Stimulated activated CD4-positive, alpha-beta T cell treated with anti-CD3 and anti-CD28 coated beads, Interleukin-4, amount 100 ng/mL, for 24 hours (primary cell): ENCODE measurements around the gene SDK1.

Experiments
- DNase-seq: peaks from one replicate; pipeline ENCODE4 v3.0.0-alpha.2; 2020

SDK1 gene

GRCh38 chr7:3300651-3301448, at the start of gene SDK1:
Gene SDK1, plus strand, starts transcription at chr7:3301252. Its CDS starts 335 bp downstream, at chr7:3301587.
- DNase-seq, result peak; percentile 89

GRCh38 chr7:3254718-3255117, 46.3 kb upstream of the SDK1 start:
- no peak for DNase-seq

GRCh38 chr7:3259711-3260400, 41.2 kb upstream of the SDK1 start:
- DNase-seq, result no peak

- no peak for DNase-seq
Observed at GRCh38 chr7:3260401-3260715, 40.7 kb upstream of the SDK1 start.

- no peak for DNase-seq
Observed at GRCh38 chr7:3264693-3265339, 36.2 kb upstream of the SDK1 start.

- no peak for DNase-seq
Observed at GRCh38 chr7:3265388-3265787, 35.7 kb upstream of the SDK1 start.

- no peak for DNase-seq
Observed at GRCh38 chr7:3266240-3266639, 34.8 kb upstream of the SDK1 start.

- no peak for DNase-seq
Observed at GRCh38 chr7:3267966-3268690, 32.9 kb upstream of the SDK1 start.

- no peak for DNase-seq
Observed at GRCh38 chr7:3270362-3270761, 30.7 kb upstream of the SDK1 start.

- no peak for DNase-seq
Observed at GRCh38 chr7:3271298-3271697, 29.8 kb upstream of the SDK1 start.

GRCh38 chr7:3272691-3273141, 28.3 kb upstream of the SDK1 start:
- no peak for DNase-seq

- DNase-seq, result no peak
Observed at GRCh38 chr7:3274131-3274530, 26.9 kb upstream of the SDK1 start.

GRCh38 chr7:3277604-3278572, 23.2 kb upstream of the SDK1 start:
- DNase-seq, result no peak

GRCh38 chr7:3279147-3279818, 21.8 kb upstream of the SDK1 start:
- no peak for DNase-seq

- no peak for DNase-seq
Observed at GRCh38 chr7:3280445-3280844, 20.6 kb upstream of the SDK1 start.

GRCh38 chr7:3280946-3281656, 20.0 kb upstream of the SDK1 start:
- no peak for DNase-seq

- no peak for DNase-seq
Observed at GRCh38 chr7:3282457-3282856, 18.6 kb upstream of the SDK1 start.

- DNase-seq, result no peak
Observed at GRCh38 chr7:3283130-3283704, 17.8 kb upstream of the SDK1 start.

GRCh38 chr7:3285652-3286051, 15.4 kb upstream of the SDK1 start:
- no peak for DNase-seq

GRCh38 chr7:3289996-3290395, 11.1 kb upstream of the SDK1 start:
- DNase-seq, result no peak
